HG03558 (cell line): ENCODE results near the gene SLC9A9.

Experiments
- ATAC-seq: cut with Tn5 transposase; IDR thresholded peaks from one replicate; pipeline ENCODE4 v1.9.1; 2021; ENCODE audit warnings: moderate number of reproducible peaks; ENCODE audit not compliant: unreplicated experiment; ENCODE audit errors: extremely low read depth

The SLC9A9 gene

GRCh38 chr3:143654906-143655305, 193.4 kb downstream of the SLC9A9 start:
- ATAC-seq: no peak

GRCh38 chr3:143653935-143654334, 194.3 kb downstream of the SLC9A9 start:
- ATAC-seq: no peak

- ATAC-seq: no peak
Measured at GRCh38 chr3:143653493-143653892, 194.8 kb downstream of the SLC9A9 start.

- no peak for ATAC-seq
Measured at GRCh38 chr3:143652118-143652517, 196.2 kb downstream of the SLC9A9 start.

- ATAC-seq: no peak
Measured at GRCh38 chr3:143650827-143651226, 197.4 kb downstream of the SLC9A9 start.

- ATAC-seq: no peak
Measured at GRCh38 chr3:143650120-143650519, 198.1 kb downstream of the SLC9A9 start.

- no peak for ATAC-seq
Measured at GRCh38 chr3:143648708-143649107, 199.6 kb downstream of the SLC9A9 start.

GRCh38 chr3:143648218-143648617, 200.1 kb downstream of the SLC9A9 start:
- no peak for ATAC-seq

GRCh38 chr3:143644370-143645089, 203.7 kb downstream of the SLC9A9 start:
- ATAC-seq: no peak

GRCh38 chr3:143643905-143644304, 204.4 kb downstream of the SLC9A9 start:
- ATAC-seq: no peak

- ATAC-seq: no peak
Measured at GRCh38 chr3:143640774-143641173, 207.5 kb downstream of the SLC9A9 start.

GRCh38 chr3:143637133-143637532, 211.1 kb downstream of the SLC9A9 start:
- no peak for ATAC-seq

- ATAC-seq: no peak
Measured at GRCh38 chr3:143634991-143635390, 213.3 kb downstream of the SLC9A9 start.

- ATAC-seq: no peak
Measured at GRCh38 chr3:143634427-143634826, 213.8 kb downstream of the SLC9A9 start.

GRCh38 chr3:143633816-143634215, 214.5 kb downstream of the SLC9A9 start:
- no peak for ATAC-seq

- no peak for ATAC-seq
Measured at GRCh38 chr3:143629726-143630125, 218.5 kb downstream of the SLC9A9 start.

- ATAC-seq: no peak
Measured at GRCh38 chr3:143628971-143629370, 219.3 kb downstream of the SLC9A9 start.

- ATAC-seq: no peak
Measured at GRCh38 chr3:143627336-143627735, 220.9 kb downstream of the SLC9A9 start.

- no peak for ATAC-seq
Measured at GRCh38 chr3:143619231-143619630, 229.0 kb downstream of the SLC9A9 start.

- ATAC-seq: no peak
Measured at GRCh38 chr3:143617050-143617449, 231.2 kb downstream of the SLC9A9 start.

GRCh38 chr3:143613226-143613625, 235.0 kb downstream of the SLC9A9 start:
- ATAC-seq: no peak

- ATAC-seq: no peak
Measured at GRCh38 chr3:143612541-143612940, 235.7 kb downstream of the SLC9A9 start.
